Lower lobe of right lung (tissue), 2 donors: ENCODE data around the gene RTP5. TPM values are rescaled to one million over a fixed set of nuclear protein-coding genes. Genes with fewer than 3 reads are reported as not detected.

Experiments
- ATAC-seq, 2 donors: fragments of 200-7000 bp; cut with Tn5 transposase; one replicate each; pipeline ENCODE4 v1.9.1; 2020 to 2022; ENCODE audit warnings: mild to moderate bottlenecking in 2 of 2, moderate library complexity in 2 of 2
- DNase-seq: peaks from one replicate; pipeline ENCODE4 v3.0.0-alpha.2; 2020
- H3K27ac ChIP-seq: fragments of 200-600 bp; one replicate; pipeline ENCODE4 v1.8.0; 2022
- H3K27me3 ChIP-seq: fragments of 200-600 bp; one replicate; pipeline ENCODE4 v1.8.0; 2022; ENCODE audit warnings: low read depth
- H3K36me3 ChIP-seq: fragments of 200-600 bp; one replicate; pipeline ENCODE4 v1.8.0; 2022; ENCODE audit warnings: mild to moderate bottlenecking
- H3K4me1 ChIP-seq: fragments of 200-600 bp; one replicate; pipeline ENCODE4 v1.8.0; 2022
- H3K4me3 ChIP-seq: fragments of 200-600 bp; one replicate; pipeline ENCODE4 v1.8.0; 2022; ENCODE audit warnings: mild to moderate bottlenecking
- H3K9me3 ChIP-seq: fragments of 200-600 bp; one replicate; pipeline ENCODE4 v1.8.0; 2022
- intact Hi-C: fragments of 100-400 bp; cut with DNase I; formaldehyde crosslinking; loops from one replicate; pipeline ENCODE4 v1.11.0; 2022
- total RNA-seq: library from RNA; stranded (reverse); fragmentation: NEBNext Ultra II Directional; extraction: Animal tissue kit (Norgen Biotek cat#: 25700); gene quantifications from one replicate; pipeline ENCODE4 v1.2.1, GENCODE V29; 2021
- TF ChIP-seq, protein P1 (sequence below): fragments of 200-600 bp; IDR thresholded peaks from one replicate; pipeline ENCODE4 v1.8.0; 2022; ENCODE audit warnings: antibody characterized with exemption, mild to moderate bottlenecking
- donor health status: DM: no; HTN: yes; CAD: no; lungs with severe emphysema.

Gene RTP5
- total RNA-seq, 1 donor from 2014 or later = not detected

- Histone ChIP-seq H3K36me3 (no peaks in the 10 kb centered on the region), H3K4me1 (no peaks in the 10 kb centered on the region), H3K4me3 (no peak overlapping the region), H3K9me3 (no peaks in the 10 kb centered on the region), H3K27me3 (peaks cover 12% of the 10 kb centered on the region), H3K27ac (no peak overlapping the region)
- ATAC-seq = no peak
- intact Hi-C loops = no loop called here
- no peak for DNase-seq
- TF ChIP-seq, protein P1, sequence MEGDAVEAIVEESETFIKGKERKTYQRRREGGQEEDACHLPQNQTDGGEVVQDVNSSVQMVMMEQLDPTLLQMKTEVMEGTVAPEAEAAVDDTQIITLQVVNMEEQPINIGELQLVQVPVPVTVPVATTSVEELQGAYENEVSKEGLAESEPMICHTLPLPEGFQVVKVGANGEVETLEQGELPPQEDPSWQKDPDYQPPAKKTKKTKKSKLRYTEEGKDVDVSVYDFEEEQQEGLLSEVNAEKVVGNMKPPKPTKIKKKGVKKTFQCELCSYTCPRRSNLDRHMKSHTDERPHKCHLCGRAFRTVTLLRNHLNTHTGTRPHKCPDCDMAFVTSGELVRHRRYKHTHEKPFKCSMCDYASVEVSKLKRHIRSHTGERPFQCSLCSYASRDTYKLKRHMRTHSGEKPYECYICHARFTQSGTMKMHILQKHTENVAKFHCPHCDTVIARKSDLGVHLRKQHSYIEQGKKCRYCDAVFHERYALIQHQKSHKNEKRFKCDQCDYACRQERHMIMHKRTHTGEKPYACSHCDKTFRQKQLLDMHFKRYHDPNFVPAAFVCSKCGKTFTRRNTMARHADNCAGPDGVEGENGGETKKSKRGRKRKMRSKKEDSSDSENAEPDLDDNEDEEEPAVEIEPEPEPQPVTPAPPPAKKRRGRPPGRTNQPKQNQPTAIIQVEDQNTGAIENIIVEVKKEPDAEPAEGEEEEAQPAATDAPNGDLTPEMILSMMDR = no peak
Measured at GRCh38 chr2:241837197-241837965, 32.1 kb upstream of the RTP5 start.

- ATAC-seq (no peak), DNase-seq (no peak)
- Histone ChIP-seq H3K27me3 (peaks cover 6% of the 10 kb centered on the region), H3K9me3 (no peaks in the 10 kb centered on the region), H3K4me3 (no peak overlapping the region), H3K4me1 (peaks cover 15% of the 10 kb centered on the region), H3K27ac (no peak overlapping the region), H3K36me3 (no peaks in the 10 kb centered on the region)
- TF ChIP-seq, protein P1 = no peak
- intact Hi-C loops = no loop called here
Measured at GRCh38 chr2:241841181-241842066, 28.1 kb upstream of the RTP5 start.

GRCh38 chr2:241842067-241842415 lies 27.5 kb upstream of the RTP5 start:
- Histone ChIP-seq H3K9me3 (no peaks in the 10 kb centered on the region), H3K27me3 (peaks cover 6% of the 10 kb centered on the region), H3K36me3 (no peaks in the 10 kb centered on the region), H3K4me3 (no peak overlapping the region), H3K27ac (no peak overlapping the region), H3K4me1 (peaks cover 15% of the 10 kb centered on the region)
- DNase-seq (no peak), ATAC-seq (no peak)
- intact Hi-C loops = no loop called here
- TF ChIP-seq, protein P1 = no peak

DNA sequence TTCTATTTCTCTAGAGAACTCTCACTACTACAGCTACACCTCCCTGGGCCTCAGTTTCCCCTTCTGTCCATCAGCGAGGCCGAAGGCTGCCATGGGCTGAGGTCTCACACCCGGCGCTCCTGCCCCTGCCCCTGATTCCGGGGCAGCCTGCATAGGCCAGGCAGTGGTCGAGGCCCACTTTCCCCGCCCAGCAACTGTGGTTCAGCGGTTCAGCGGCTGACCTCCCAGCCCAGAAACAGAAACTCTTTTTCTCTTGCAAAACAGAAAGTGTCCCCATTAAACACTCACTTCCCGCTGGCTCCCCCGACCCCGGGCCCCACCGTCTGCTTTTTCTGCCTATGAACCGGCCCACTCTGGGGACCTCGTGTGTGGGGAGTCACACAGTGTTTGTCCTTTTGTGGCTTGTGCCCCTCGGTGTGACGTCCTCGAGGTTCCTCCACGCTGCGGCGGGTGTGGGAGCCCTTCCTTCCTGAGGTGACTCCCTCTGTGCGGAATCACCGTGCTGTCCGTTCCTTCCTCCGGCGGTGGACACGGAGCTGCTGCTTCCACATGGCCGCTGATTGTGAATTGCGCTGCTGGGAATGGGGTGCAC lies 26.8 kb upstream of the RTP5 start:
- Histone ChIP-seq H3K4me1 (peaks cover 15% of the 10 kb centered on the region), H3K27ac (peak overlapping the region; percentile 41), H3K9me3 (no peaks in the 10 kb centered on the region), H3K36me3 (no peaks in the 10 kb centered on the region), H3K4me3 (peak overlapping the region; percentile 30), H3K27me3 (peaks cover 5% of the 10 kb centered on the region)
- TF ChIP-seq, protein P1 = no peak
- intact Hi-C loops = no loop called here
- DNase-seq (peak; percentile 75), ATAC-seq (peak; percentile 76 to 82)

DNA sequence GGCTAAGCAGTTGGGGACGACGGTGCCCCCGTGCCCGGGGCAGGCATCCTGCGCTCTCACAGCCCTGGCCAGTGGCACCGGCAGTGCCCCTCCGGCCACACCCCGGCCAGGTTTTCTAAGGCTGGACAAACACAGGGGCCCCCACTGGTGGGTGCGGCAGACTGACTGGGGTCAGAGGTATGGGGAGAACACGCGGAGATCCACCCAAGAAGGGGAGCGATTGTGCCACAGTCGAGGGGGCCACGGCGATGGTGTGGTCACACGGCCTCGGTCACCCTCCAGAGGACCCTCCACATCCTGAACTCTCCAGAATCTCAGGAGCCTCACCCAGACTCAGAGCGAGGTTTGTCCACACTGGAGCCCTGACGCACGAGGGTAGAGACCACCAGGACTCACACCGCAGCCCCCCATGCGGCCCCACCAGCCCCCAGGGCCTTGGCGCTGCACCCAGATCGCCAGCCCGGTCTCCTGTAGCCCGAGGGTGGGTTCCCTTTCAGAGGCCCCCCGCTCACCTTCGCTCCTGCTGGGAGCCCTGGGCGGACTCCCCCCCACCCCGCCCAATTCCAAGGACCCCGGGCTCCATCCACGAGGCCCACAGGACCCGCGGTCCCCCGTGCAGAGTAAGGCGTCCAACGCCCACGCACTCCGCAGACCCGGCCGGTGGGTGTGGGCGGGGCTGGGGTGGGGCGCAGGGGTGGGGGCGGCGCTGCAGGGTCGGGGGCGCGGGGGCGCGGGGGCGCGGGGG lies 26.0 kb upstream of the RTP5 start:
- H3K4me3 ChIP-seq = peak overlapping the region; percentile 30
- no peaks in the 10 kb centered on the region for H3K36me3 ChIP-seq
- ATAC-seq (peak; percentile 18 to 25), DNase-seq (no peak)
- intact Hi-C loops = no loop called here
- no peaks in the 10 kb centered on the region for H3K27me3 ChIP-seq
- peaks cover 15% of the 10 kb centered on the region for H3K4me1 ChIP-seq
- TF ChIP-seq, protein P1 = no peak
- H3K27ac ChIP-seq = peak overlapping the region; percentile 41
- H3K9me3 ChIP-seq = no peaks in the 10 kb centered on the region
